Hippocampal formation (tissue), 2 donors: ENCODE results near the gene SHISAL2B.
"Not testable (repeated sequence)": the region's sequence is repeated elsewhere in the genome, so short reads cannot be mapped to it uniquely, and the experiment has no call there.

Experiments
- DNase-seq, 2 donors: peaks; one replicate each; lab custom pipeline; 2025; lab: John Stamatoyannopoulos, UW

The SHISAL2B gene

GRCh38 chr5:64700765-64701164 lies 10.5 kb downstream of the SHISAL2B start:
- no peak for DNase-seq

DNA sequence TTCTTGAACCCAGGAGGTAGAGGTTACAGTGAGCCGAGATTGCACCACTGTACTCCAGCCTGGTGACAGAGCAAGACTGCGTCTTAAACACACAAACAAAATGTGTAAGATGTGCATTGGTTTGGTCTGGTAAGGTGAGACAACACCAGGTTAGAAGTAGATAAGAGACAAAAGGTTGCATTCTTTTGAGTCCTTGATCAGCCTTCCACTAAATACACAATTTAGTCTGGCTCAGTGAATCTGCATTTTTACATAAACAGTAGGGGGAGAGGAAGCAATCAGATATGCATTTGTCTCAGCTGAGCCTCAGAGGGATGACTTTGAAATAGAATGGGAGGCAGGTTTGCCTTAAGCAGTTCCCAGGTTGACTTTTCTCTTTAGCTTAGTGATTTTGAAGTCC lies 15.8 kb downstream of the SHISAL2B start:
- DNase-seq, result not testable (repeated sequence)

- DNase-seq, result no peak
Observed at GRCh38 chr5:64707191-64707590, 16.9 kb downstream of the SHISAL2B start.

DNA sequence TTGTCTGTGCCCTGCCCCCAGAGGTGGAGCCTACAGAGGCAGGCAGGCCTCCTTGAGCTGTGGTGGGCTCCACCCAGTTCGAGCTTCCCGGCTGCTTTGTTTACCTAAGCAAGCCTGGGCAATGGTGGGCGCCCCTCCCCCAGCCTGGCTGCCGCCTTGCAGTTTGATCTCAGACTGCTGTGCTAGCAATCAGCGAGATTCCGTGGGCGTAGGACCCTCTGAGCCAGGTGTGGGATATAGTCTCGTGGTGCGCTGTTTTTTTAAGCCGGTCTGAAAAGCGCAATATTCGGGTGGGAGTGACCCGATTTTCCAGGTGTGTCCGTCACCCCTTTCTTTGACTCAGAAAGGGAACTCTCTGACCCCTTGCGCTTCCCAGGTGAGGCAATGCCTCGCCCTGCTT lies 24.2 kb downstream of the SHISAL2B start:
- not testable (repeated sequence) for DNase-seq

DNA sequence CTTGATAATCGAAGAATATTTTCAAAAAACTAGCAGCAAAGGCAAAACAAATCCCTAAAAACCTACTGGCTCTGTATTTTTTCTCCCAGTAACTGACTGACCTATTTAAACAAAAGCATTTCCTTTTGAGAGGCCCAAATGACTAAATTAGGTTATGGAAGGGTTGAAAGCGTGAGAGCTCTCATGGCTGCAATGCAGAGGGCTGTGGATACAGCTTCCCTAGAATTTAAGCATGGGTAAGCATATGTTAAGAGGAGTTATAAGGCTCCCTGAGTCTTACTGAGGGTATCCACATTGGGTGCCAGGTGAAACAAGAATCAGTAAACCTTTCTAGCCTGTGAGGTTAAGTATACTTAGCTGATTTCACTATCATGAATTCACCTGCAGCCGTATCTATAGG lies 32.3 kb downstream of the SHISAL2B start:
- DNase-seq, result no peak

DNA sequence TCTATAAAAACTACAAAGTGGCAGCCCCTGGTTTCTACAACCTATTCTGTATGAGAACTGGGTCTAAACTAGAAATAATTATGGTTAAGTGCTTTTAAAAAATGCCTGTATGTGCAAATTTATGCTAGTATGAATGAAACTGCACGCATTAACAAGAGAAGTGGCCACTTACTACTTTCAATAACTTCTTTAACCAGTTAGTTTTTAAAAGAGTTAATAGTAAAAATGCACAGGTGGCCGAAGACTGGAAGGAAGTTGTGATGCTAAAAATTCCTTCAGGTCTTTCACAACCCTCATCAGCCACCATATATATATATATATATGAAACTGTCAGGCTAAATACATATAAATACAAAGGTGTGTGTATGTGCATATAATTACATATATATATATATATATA lies 36.8 kb downstream of the SHISAL2B start:
- no peak for DNase-seq

DNA sequence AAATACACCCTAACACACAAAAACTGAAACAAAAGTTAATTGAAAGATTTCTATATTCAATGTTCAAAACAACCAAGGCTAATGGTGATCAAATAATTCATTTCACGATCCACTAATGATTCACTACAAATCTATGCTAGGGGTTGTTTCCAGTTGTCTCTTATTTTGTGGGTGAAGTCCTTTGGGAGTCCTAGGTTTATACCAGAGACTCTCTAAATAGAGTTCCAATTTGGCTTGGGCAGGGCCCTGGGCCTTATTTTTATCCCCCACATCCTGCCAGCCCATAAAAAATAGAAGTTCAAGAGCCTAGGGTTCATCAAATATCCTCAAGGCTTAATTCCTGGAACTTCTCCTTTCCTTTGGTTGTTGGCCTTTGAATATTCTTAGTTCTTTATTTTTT lies 52.1 kb downstream of the SHISAL2B start:
- no peak for DNase-seq

- DNase-seq, result no peak
Observed at GRCh38 chr5:64742821-64743220, 52.5 kb downstream of the SHISAL2B start.

DNA sequence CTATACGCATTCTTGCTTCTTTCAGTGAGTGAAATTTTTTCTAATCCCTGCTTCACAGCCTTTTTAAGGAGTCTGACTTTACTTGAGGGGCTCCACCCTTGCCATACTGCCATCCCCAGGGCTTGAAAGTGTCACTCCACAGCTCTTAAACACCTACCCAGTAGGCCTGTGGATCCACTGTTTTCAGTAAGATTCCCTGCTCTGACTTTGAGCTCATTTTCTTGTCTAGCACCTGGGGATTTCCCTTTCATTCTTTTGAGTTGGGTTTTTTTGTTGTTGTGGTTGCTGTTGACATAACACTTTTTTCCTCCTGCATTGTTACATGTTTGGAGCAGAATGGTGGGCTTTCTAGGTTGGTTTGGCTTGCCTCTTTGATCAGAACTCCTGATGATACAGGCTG lies 54.6 kb downstream of the SHISAL2B start:
- DNase-seq, result no peak

GRCh38 chr5:64746446-64746845 lies 56.1 kb downstream of the SHISAL2B start:
- no peak for DNase-seq

- no peak for DNase-seq
Observed at GRCh38 chr5:64749385-64749784, 59.1 kb downstream of the SHISAL2B start.

DNA sequence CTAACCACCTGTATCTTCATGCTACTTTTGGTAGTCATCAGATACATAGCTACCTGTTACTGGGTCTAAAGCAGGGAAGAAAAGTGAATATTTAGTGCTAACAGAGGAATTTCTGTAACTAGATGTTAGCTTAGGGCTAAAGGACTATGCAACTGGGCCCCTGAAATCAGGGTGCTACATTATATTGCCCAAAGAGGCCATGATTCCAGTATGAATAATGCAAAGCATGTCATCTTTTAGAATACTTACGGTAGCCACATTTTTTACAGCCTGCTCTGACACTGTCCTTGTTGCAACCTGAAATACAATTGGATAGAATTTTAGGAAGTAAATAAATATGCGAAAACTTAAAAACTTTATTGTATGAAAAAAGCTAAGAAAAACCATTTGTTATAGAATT lies 63.8 kb downstream of the SHISAL2B start:
- DNase-seq, result no peak

GRCh38 chr5:64758901-64759300 lies 68.6 kb downstream of the SHISAL2B start:
- DNase-seq, result no peak

GRCh38 chr5:64759960-64760660 lies 69.8 kb downstream of the SHISAL2B start:
- no peak for DNase-seq

DNA sequence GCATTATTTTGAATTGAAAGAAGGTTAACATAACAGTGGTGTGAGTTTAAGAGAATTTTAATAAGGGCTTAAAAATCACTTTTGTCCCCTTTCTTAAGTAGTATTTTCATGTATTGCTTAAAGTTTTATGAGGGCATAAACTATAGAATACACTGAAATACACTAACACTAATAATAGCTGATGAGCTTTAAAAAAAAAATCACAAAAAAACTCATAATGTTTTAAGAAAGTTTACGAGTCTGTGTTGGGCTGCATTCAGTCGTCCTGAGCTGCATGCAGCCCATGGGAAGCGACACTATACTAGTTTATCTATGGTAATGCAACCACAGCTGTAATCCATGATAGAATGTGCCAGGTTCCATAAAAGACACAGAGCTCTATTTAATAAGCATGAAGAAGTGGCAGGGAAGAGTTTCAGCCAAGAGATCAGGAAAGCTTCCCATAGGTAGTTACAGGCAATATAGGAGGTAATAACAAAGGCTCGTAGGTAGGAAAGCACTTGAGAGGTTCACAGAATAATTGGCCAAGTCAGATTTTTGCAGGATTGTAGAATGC lies 73.7 kb downstream of the SHISAL2B start:
- DNase-seq, result no peak

GRCh38 chr5:64765804-64766504 lies 75.7 kb downstream of the SHISAL2B start:
- DNase-seq, result no peak

- no peak for DNase-seq
Observed at GRCh38 chr5:64766941-64767340, 76.6 kb downstream of the SHISAL2B start.
